SHP77 (cell line): ENCODE data around the gene SNX9.

Source experiments
- DNase-seq, 2 experiments: peaks; one replicate each; lab custom pipeline; 2025; lab: John Stamatoyannopoulos, UW

SNX9 gene

GRCh38 chr6:157804448-157805327, 18.4 kb upstream of the SNX9 start:
- no peak for DNase-seq

GRCh38 chr6:157806131-157806855, 16.8 kb upstream of the SNX9 start:
- no peak for DNase-seq

- no peak for DNase-seq
Measured at GRCh38 chr6:157806856-157807215, 16.2 kb upstream of the SNX9 start.

GRCh38 chr6:157808405-157808950, 14.6 kb upstream of the SNX9 start:
- no peak for DNase-seq

- DNase-seq = no peak
Measured at GRCh38 chr6:157809613-157810012, 13.4 kb upstream of the SNX9 start.

- DNase-seq = no peak
Measured at GRCh38 chr6:157811137-157811475, 11.9 kb upstream of the SNX9 start.

- DNase-seq = no peak
Measured at GRCh38 chr6:157811476-157812173, 11.4 kb upstream of the SNX9 start.

GRCh38 chr6:157812425-157813171, 10.4 kb upstream of the SNX9 start:
- no peak for DNase-seq

- DNase-seq = no peak
Measured at GRCh38 chr6:157813191-157813590, 9.9 kb upstream of the SNX9 start.

GRCh38 chr6:157813750-157814455, 9.1 kb upstream of the SNX9 start:
- DNase-seq = no peak

- no peak for DNase-seq
Measured at GRCh38 chr6:157814883-157815282, 8.2 kb upstream of the SNX9 start.

GRCh38 chr6:157821342-157822033, 1.6 kb upstream of the SNX9 start:
- no peak for DNase-seq

- no peak for DNase-seq
Measured at GRCh38 chr6:157822245-157823000, 623 bp upstream of the SNX9 start.

- DNase-seq = no peak
Measured at GRCh38 chr6:157823528-157824370, 703 bp downstream of the SNX9 start.

GRCh38 chr6:157825243-157825904, 2.3 kb downstream of the SNX9 start:
- no peak for DNase-seq

GRCh38 chr6:157830354-157831017, 7.4 kb downstream of the SNX9 start:
- no peak for DNase-seq

GRCh38 chr6:157831018-157831369, 7.9 kb downstream of the SNX9 start:
- no peak for DNase-seq
